ENCODE measurements around the gene APOL6.

APOL6 gene

DNA sequence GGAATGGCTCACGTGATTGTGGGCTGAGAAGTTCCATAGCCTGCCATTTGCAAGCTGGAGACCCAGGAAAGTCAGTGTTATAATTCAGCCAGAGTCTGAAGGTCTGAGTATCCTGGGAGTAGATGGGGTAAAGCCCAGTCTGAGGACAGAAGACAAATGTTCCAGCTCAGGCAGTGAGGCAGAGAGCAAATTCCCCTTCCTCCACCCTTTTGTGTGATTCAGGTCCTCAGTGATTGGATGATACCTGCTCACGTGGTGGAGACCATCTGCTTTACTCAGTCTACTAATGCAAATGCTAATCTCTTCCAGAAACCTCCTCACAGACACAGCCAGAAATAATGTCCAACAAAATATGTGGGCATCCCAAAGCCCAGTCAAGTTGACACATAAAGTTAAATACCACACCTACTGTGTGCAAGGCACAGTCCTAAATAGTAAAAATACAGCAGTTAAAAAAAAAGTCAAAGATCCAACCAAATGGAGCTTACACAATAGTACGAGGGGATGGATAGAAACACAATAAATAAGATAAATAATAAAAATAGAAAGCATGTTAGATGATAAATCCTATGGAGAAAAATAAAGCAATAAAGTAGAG lies 13.2 kb upstream of the APOL6 start:
- DNase-seq (ENCODE audit: insufficient read length, low spot score) (no peak), FAIRE-seq (no peak)
- TF ChIP-seq POLR2A (IDR thresholded peaks at IDR 0.05; ENCODE audit: low read depth, low read length), result no peak

GRCh38 chr22:35637254-35637653 lies 11.0 kb upstream of the APOL6 start:
- DNase-seq (ENCODE audit: insufficient read length, low spot score) (no peak), FAIRE-seq (no peak)
- no peak for TF ChIP-seq POLR2A (IDR thresholded peaks at IDR 0.05; ENCODE audit: low read depth, low read length)

DNA sequence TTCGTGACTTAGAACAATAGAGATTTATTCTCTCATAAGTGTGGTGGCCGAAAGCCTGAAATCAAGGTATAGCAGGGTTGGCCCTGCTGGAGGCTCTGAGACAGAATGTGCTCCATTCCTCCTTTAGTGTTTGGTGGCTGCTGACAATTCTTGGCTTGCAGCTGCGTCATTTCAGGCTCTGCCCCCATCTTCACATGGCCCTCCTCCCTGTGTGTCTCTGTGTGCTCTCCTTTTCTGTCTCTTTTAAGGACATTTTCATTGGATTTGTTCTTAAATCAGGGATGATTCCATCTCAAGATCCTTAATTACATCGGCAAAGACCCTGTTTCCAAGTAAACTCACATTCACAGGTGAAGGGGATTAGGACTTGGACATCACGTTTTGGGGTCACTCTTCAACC lies 10.2 kb upstream of the APOL6 start:
- no peak for TF ChIP-seq POLR2A (IDR thresholded peaks at IDR 0.05; ENCODE audit: low read depth, low read length)
- FAIRE-seq (no peak), DNase-seq (ENCODE audit: insufficient read length, low spot score) (no peak)

DNA sequence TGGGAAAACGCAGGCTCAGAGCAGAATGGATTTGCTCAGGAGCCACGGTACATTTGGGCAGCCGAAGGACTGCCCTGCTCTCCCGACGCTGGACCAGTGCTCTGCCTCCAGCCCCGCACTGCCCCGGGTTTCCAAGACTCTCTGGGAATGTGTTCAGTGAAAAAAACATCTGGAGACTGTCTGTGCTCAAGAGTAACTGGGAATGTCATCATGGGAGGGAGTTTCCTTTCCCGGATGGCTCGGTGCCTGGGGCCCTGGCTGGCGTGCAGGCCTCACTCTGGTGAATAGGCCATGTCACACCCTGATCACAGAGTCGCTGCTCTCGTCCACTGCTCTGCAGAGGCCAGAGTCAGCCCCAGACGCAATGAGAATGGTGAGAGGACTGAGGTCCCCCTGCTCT lies 9.8 kb upstream of the APOL6 start:
- FAIRE-seq (no peak), DNase-seq (ENCODE audit: insufficient read length, low spot score) (no peak)
- no peak for TF ChIP-seq POLR2A (IDR thresholded peaks at IDR 0.05; ENCODE audit: low read depth, low read length)

DNA sequence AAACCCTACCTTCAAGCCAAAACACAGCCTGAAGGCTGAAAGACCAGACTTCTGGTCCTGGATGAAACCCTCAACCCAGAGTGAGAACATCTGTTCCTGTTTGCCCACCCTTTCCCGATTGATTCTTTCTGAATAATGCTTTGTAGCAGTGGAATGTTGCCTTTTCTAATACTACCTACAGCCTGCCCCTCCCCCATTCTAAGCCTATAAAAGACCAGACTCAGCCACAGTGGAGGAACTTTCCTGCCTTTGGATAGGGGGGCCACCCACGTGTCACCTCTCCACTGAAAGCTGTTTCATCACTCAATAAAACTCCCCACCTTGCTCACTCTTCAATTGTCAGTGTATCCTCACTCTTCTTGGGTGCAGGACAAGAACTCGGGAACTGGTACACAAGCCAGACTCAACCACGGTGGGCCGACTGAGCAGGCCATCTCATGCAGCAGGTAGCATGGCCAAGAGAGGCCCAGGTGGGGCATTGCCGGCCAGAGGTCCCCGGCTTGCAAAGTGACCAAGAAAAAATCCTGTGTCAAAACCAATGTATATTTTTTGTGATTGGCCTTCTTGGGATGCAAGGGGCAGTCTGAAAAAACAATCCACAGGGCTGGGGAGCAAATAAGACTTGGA lies 6.6 kb upstream of the APOL6 start:
- DNase-seq (ENCODE audit: insufficient read length, low spot score) (no peak), FAIRE-seq (no peak)
- no peak for TF ChIP-seq POLR2A (IDR thresholded peaks at IDR 0.05; ENCODE audit: low read depth, low read length)

GRCh38 chr22:35642305-35642741 lies 5.9 kb upstream of the APOL6 start:
- no peak for DNase-seq (ENCODE audit: insufficient read length, low spot score)
- no peak for FAIRE-seq
- no peak for TF ChIP-seq POLR2A (IDR thresholded peaks at IDR 0.05; ENCODE audit: low read depth, low read length)

- TF ChIP-seq POLR2A (IDR thresholded peaks at IDR 0.05; ENCODE audit: low read depth, low read length), result no peak
- no peak for DNase-seq (ENCODE audit: insufficient read length, low spot score)
- no peak for FAIRE-seq
Observed at GRCh38 chr22:35643991-35644390, 4.3 kb upstream of the APOL6 start.

DNA sequence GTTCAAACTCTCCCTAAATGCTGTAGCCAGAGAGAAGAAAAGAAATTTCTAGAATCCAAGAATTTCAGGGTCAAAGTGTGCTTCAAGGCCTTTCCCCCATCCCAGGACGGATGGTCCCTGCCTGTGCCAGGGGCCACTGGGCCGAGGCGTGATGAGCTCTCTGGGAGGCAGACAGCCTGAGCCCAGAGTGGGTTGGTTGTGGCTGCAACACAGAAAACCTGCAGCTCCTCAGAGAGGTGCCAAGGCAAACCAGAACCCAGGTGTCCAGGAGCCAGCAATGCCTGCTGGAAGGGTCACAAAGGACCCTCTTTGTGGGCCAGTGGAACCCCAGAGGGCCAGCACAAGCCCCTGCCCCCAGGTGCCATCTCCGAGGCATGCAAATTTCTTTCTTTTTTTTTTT lies 2.6 kb upstream of the APOL6 start:
- no peak for TF ChIP-seq POLR2A (IDR thresholded peaks at IDR 0.05; ENCODE audit: low read depth, low read length)
- no peak for DNase-seq (ENCODE audit: insufficient read length, low spot score)
- no peak for FAIRE-seq

DNA sequence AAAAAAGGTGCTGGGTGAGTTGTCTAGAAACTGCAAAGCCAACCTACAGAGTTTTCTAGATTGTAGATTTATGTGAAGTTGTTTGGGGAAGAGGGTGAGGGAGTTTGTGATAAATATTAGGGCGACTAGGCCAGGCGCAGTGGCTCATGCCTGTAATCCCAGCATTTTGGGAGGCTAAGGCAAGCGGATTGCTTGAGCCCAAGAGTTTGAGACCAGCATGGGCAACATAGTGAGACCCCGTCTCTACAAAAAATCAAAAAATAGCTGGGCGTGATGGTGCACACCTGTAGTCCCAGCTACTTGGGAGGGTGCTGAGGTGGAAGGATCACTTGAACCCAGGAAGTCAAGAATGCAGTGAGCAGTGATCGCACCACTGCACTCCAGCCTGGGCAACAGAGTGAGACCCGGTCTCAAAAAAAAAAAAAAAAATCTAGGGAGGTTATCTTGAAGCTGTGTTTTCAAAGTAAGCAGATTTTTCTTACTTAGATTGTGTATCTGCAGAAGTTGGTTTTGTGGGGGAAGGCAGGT lies 844 bp downstream of the APOL6 start:
- no peak for TF ChIP-seq POLR2A (IDR thresholded peaks at IDR 0.05; ENCODE audit: low read depth, low read length)
- DNase-seq (ENCODE audit: insufficient read length, low spot score) (no peak), FAIRE-seq (no peak)

- DNase-seq (ENCODE audit: insufficient read length, low spot score) (no peak), FAIRE-seq (no peak)
- TF ChIP-seq POLR2A (IDR thresholded peaks at IDR 0.05; ENCODE audit: low read depth, low read length), result no peak
Observed at GRCh38 chr22:35649636-35650250, 1.5 kb downstream of the APOL6 start.

DNA sequence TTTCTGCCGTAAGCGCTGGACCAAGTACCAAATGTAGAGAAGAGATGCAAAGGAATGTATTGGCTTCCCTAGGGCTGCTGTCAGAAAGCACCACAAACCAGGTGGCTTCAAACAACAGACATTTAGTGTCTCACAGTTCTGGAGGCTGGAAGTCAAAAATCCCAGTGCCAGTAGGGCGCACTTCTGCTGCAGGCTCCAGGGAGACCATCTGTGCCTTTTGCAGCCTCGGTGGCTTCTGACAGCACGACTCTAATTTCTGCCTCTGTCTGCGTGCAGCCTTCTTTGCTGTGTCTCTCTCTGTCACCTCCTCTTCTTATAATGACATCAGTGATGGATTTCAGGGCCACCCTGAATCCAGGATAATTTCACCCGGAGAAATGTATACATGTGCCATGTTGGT lies 2.8 kb downstream of the APOL6 start:
- no peak for FAIRE-seq
- TF ChIP-seq POLR2A (IDR thresholded peaks at IDR 0.05; ENCODE audit: low read depth, low read length), result no peak

DNA sequence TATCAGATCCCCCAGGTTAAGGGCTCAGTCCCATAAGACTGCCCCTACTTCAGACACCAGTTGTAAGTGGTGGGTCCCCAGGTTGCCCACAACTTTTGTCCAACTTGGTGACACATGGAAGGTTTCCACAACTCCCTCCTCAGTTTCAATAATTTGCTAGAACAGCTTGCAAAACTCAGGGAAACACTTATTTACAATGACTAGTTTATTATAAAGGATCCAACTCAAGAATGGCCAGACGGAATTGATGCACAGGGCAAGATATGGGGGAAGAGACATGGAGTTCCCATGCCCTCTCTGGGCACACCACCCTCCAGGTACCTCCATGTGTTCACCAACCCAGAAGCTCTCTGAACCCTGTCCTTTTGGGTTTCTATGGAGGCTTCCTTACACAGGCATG lies 5.6 kb downstream of the APOL6 start:
- DNase-seq (ENCODE audit: insufficient read length, low spot score), result no peak
- TF ChIP-seq POLR2A (IDR thresholded peaks at IDR 0.05; ENCODE audit: low read depth, low read length), result no peak
- no peak for FAIRE-seq

More for the DNA sequence above, 2.8 kb downstream of the APOL6 start:
- no peak for DNase-seq (ENCODE audit: insufficient read length, low spot score)

GRCh38 chr22:35656284-35656752 lies 8.1 kb downstream of the APOL6 start:
- DNase-seq (ENCODE audit: insufficient read length, low spot score) (no peak), FAIRE-seq (no peak)
- no peak for TF ChIP-seq POLR2A (IDR thresholded peaks at IDR 0.05; ENCODE audit: low read depth, low read length)

DNA sequence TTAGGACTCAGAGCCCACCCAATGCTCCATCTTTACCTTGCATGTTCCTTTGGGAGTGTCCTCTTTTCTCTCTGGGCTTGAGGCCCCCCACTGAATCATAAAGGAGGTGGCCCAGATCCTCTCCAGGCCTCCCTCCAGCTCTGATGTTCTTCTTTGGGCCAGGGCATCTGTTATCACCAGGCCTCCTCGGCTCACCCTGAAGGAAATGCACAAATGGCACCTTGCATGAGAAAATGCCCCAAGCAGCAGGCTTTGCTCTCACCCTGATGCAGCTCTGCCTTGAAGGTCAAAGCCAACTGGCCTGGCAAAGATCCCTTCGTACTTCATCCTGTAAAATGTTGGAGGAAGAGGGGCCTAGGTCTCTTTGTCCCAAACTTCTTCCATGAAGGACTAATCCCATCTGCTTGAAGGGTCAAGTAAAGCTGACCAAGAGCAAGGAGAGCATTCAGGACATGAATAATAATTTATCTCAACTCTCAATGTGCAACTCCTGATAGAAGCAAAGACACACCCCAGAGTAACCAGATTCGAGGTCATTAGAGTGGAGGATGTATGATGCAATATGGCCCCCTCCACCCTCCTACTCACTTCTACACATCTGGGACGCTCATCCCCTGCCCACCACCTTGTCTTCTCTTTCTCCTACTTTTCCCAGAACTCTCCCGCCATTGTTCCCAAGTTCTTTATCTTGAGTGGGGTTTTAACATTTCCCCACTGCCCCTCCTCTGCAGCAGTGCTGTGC lies 9.5 kb downstream of the APOL6 start:
- DNase-seq (ENCODE audit: insufficient read length, low spot score) (no peak), FAIRE-seq (no peak)
- no peak for TF ChIP-seq POLR2A (IDR thresholded peaks at IDR 0.05; ENCODE audit: low read depth, low read length)
